HFF-Myc (cell line): Measurements from ENCODE around the gene OR2AK2.

ENCODE experiments used
- DNase-seq: peaks from one replicate; pipeline ENCODE4 v3.0.0-alpha.2; 2011; ENCODE audit warnings: low read depth; ENCODE audit errors: extremely low read depth
- H3K4me3 ChIP-seq: replicated peaks from 2 replicates; pipeline ENCODE4 v1.5.1; 2011; ENCODE audit warnings: low read depth, mild to moderate bottlenecking, control low read depth, low read length
- TF ChIP-seq, protein P1 (sequence below): IDR thresholded peaks from 2 replicates; pipeline ENCODE4 v1.5.1; 2012; ENCODE audit warnings: mild to moderate bottlenecking, low read depth, low read length, control low read depth; ENCODE audit errors: missing control alignments

OR2AK2 gene

DNA sequence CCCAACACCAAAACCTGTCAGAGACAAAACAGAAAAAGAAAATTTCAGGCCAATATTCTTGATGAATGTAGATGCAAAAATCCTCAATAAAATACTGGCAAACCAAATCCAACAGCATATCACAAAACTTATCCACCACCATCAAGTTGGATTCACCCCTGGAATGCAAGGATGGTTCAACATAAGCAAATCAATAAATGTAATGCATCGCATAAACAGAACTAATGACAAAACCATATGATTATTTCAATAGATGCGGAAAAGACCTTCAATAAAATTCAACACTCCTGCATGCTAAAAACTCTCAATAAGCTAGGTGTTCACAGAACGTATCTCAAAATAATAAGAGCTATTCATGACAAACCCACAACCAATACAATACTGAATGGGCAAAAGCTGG is 44.6 kb downstream of the OR2AK2 start:
- DNase-seq, result no peak
- TF ChIP-seq, protein P1, sequence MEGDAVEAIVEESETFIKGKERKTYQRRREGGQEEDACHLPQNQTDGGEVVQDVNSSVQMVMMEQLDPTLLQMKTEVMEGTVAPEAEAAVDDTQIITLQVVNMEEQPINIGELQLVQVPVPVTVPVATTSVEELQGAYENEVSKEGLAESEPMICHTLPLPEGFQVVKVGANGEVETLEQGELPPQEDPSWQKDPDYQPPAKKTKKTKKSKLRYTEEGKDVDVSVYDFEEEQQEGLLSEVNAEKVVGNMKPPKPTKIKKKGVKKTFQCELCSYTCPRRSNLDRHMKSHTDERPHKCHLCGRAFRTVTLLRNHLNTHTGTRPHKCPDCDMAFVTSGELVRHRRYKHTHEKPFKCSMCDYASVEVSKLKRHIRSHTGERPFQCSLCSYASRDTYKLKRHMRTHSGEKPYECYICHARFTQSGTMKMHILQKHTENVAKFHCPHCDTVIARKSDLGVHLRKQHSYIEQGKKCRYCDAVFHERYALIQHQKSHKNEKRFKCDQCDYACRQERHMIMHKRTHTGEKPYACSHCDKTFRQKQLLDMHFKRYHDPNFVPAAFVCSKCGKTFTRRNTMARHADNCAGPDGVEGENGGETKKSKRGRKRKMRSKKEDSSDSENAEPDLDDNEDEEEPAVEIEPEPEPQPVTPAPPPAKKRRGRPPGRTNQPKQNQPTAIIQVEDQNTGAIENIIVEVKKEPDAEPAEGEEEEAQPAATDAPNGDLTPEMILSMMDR, result no peak
- no peak overlapping the region for H3K4me3 ChIP-seq

DNA sequence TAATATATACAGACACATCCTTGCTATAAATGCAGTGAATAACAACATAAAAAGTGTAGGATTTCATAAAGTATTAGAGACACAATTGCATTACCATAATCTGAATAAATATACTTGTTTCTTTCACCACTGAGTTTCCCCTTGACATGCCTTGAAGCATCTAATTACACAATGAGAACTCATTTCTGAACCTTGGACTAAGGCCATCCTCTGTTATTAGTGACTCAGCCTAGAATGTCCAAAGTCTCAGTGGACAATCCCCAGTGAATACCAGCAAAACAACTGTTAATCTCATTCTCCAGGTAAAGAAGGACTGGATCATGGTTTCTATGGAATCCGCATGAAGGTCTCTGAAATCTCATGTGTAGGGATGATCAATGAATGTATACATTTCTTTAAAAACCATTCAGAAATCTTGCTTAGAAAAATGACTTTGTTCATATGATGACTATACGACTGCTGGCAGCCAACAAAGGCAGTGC is 48.2 kb downstream of the OR2AK2 start, which contains the start of gene OR2L5:
TSS of gene OR2L5 (plus strand) at position 432 of the 482 bp plus-strand sequence. CDS start 8,288 bp downstream, outside the sequence.
- no peak for DNase-seq
- no peak within 1 kb of the TSS for H3K4me3 ChIP-seq
- TF ChIP-seq, protein P1, result no peak

DNA sequence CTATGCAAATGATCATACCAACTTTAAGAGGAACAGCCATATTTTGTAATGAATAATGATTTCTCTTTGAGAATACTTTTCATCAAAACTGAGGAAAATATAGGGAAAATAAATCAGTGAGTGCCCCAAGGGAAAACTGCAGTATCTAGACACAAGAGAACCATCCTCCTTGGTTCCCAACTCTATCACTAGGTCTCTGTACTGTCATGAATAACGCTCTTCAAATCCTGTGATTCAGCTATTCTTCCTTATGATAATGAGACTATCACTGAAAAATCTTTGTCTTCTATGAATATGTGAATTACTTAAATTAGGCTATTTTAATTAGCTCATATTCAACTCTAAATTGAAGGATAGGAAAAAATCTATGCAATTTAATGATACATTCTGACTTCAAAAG is 50.8 kb downstream of the OR2AK2 start:
- no peak for DNase-seq
- TF ChIP-seq, protein P1, result no peak
- H3K4me3 ChIP-seq, result no peak overlapping the region
